Astrocyte of the spinal cord (primary cell): ENCODE measurements around the gene TMPRSS11A.

Experiments used
- DNase-seq: peaks from one replicate; pipeline ENCODE4 v3.0.0; 2011; ENCODE audit warnings: low read depth, low spot score
- H3K4me3 ChIP-seq: 2 replicates; pipeline ENCODE4 v1.5.1; 2011; ENCODE audit warnings: low read depth, mild to moderate bottlenecking, low read length, moderate library complexity
- in situ Hi-C: cut with HindIII; loops from 2 replicates; pipeline ENCODE4 v1.10.0; 2017; ENCODE audit warnings: low sequenced_read_pairs
- TF ChIP-seq, protein P1 (sequence below): IDR thresholded peaks from 2 replicates; pipeline ENCODE4 v1.5.1; 2012; ENCODE audit warnings: low read depth, mild to moderate bottlenecking, low read length, inconsistent platforms

The TMPRSS11A gene

DNA sequence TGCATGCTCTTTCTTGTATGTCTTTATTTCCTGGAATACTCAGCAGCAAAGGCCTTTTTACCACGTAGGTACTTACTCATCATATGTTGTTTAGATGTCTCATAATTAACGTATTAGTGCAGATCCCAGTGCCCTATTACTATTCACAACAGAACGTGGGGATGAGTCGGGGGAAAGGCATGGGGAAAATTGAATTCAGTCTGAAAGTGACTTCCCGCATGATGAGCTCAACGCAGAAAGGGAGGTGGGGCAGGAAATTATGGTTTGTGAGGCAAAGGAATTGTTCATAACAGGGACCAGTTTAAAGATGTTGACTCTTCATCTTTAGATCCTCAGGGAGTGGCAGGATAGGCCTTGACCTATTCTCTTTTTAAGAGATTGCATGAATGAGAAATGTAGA, 77.5 kb downstream of the TMPRSS11A start:
- DNase-seq, result peak; percentile 91
- TF ChIP-seq, protein P1, sequence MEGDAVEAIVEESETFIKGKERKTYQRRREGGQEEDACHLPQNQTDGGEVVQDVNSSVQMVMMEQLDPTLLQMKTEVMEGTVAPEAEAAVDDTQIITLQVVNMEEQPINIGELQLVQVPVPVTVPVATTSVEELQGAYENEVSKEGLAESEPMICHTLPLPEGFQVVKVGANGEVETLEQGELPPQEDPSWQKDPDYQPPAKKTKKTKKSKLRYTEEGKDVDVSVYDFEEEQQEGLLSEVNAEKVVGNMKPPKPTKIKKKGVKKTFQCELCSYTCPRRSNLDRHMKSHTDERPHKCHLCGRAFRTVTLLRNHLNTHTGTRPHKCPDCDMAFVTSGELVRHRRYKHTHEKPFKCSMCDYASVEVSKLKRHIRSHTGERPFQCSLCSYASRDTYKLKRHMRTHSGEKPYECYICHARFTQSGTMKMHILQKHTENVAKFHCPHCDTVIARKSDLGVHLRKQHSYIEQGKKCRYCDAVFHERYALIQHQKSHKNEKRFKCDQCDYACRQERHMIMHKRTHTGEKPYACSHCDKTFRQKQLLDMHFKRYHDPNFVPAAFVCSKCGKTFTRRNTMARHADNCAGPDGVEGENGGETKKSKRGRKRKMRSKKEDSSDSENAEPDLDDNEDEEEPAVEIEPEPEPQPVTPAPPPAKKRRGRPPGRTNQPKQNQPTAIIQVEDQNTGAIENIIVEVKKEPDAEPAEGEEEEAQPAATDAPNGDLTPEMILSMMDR, result no peak
- in situ Hi-C loops, result no loop called here
- no peak overlapping the region for H3K4me3 ChIP-seq

DNA sequence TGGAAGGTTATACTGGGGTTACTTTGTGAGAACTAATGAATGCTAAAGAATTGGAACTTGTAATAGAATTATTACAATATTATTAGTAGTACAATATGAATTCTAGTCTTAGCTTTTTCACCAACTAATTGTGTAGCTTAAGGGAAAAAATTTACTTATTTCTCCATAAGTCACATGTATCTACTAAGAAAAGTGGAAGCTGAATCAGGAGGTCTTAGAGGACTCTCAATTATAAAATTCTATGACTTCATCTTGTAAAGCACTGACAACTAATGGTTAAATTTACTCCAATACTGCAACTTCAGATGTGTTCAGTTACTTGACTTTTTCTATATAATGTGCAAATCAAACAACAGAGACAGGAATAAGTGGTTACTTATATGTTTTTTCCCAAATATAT, 78.6 kb downstream of the TMPRSS11A start:
- no peak for DNase-seq
- TF ChIP-seq, protein P1, result no peak
- in situ Hi-C loops, result no loop called here
- no peak overlapping the region for H3K4me3 ChIP-seq

DNA sequence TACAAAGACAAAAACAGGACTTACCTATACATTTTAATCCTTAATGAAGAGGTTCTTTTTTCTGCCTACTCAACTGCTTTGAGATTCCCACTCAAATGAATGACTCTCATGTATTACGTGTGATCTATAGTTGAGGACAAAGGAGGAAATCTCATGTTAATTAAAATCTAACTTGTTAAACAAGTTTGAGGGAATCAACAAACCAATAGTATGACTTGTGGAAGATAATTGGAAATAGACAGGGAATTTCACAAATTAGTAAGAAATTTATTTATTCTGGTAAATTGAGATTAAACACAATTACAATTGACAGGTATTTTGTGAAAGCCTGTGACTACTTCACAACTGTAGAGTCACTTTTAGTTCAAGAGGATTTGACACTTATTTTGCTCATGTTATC, 79.4 kb downstream of the TMPRSS11A start, which contains the start of gene TMPRSS11D:
Gene TMPRSS11D, minus strand, starts transcription at position 101 of the 400 bp plus-strand sequence. Its CDS starts 69 bp downstream, at position 32.
- in situ Hi-C loops, result no loop called here
- TF ChIP-seq, protein P1, result no peak
- no peak for DNase-seq
- no peak within 1 kb of the TSS for H3K4me3 ChIP-seq

DNA sequence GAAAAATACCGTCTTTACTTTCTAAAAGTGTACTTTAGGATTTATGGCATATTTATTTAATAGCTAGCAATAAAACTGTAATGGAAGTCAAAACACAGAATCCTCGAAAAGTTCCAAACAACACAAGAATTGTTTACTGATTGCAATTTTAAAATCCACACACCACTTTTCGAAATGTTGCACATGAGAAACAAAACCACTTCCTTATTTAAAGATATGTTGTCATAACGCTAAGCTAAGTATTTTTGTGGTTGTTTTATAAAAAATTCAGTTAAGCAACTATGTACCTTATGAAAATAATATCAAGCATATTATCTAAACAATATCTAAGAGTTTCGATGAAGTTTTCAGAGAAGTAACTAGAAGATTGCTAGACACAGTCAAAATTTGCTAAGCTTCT, 79.8 kb downstream of the TMPRSS11A start:
- TF ChIP-seq, protein P1, result no peak
- no peak for DNase-seq
- in situ Hi-C loops, result no loop called here
- H3K4me3 ChIP-seq, result no peak overlapping the region

DNA sequence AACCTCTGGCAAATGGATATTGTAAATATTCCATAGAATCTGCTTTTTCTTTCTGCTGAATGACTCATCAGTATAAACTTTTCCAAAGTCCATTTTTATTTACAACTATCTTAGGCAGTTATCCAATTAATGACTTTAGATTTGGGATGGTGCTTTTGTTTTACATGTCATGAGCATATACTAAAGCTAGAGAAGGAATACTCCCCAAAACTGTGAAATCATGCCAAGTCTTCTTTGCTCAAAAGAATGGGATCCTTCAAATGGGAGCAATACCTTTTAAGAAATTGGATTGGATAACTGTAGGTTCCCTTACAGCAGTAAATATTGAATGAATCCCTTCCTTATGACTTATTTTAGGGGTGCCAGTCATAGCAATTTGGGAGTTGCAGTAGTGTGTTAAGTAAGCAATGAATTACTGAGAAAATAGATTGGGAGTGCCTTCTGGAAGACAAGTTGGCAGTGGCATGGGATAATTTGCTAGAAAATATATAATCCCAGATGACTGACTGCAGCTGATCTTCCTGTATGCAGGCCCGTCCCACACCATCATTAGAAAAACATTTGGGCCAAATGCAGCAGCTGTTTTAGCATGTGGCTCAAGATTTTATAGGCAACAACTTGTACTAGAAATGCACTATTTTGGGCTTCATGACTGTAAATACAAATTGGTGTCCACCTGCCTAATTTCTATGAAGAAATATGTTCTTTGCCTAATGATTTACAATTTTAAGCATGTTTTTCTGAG, 82.3 kb downstream of the TMPRSS11A start:
- H3K4me3 ChIP-seq, result no peak overlapping the region
- no peak for DNase-seq
- TF ChIP-seq, protein P1, result no peak
- in situ Hi-C loops, result no loop called here

DNA sequence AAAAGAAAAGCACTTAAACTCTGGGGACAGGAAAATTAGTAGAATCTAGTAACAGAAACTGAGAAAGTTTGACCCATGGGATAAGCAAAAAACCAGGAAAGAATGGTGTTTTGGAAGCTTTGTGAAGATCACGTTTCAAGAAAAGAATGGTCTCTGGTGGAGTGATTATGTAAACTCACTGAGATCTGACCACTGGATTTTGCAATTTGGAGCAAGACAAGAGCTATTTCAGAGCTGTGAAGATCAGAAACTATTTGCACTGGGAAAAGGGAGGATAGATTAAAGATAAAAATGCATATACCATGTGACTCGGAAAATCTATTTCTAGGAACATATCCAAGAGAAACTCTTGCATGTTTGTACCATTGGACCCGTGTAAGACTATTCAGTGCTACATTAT, 83.8 kb downstream of the TMPRSS11A start:
- no peak for DNase-seq
- TF ChIP-seq, protein P1, result no peak
- H3K4me3 ChIP-seq, result no peak overlapping the region
- in situ Hi-C loops, result no loop called here
